KOPT-K1 (cell line): ENCODE results near the gene KIFC1.

Source experiments
- H3K27ac ChIP-seq: fragments of 200-600 bp; sonication (generic); 2 replicates; pipeline ENCODE4 v1.5.1; 2016; ENCODE audit warnings: antibody characterized with exemption, mild to moderate bottlenecking, low read depth, low read length; ENCODE audit not compliant: poor library complexity, severe bottlenecking
- H3K36me3 ChIP-seq: fragments of 200-600 bp; sonication (generic); 2 replicates; pipeline ENCODE4 v1.5.1; 2017; ENCODE audit warnings: antibody characterized with exemption, mild to moderate bottlenecking, low read length, moderate library complexity; ENCODE audit not compliant: insufficient read depth
- H3K9me3 ChIP-seq: fragments of 200-600 bp; sonication (generic); 2 replicates; pipeline ENCODE4 v1.5.1; 2017; ENCODE audit warnings: antibody characterized with exemption, low read length, mild to moderate bottlenecking; ENCODE audit not compliant: insufficient read depth, poor library complexity, severe bottlenecking

The KIFC1 gene

DNA sequence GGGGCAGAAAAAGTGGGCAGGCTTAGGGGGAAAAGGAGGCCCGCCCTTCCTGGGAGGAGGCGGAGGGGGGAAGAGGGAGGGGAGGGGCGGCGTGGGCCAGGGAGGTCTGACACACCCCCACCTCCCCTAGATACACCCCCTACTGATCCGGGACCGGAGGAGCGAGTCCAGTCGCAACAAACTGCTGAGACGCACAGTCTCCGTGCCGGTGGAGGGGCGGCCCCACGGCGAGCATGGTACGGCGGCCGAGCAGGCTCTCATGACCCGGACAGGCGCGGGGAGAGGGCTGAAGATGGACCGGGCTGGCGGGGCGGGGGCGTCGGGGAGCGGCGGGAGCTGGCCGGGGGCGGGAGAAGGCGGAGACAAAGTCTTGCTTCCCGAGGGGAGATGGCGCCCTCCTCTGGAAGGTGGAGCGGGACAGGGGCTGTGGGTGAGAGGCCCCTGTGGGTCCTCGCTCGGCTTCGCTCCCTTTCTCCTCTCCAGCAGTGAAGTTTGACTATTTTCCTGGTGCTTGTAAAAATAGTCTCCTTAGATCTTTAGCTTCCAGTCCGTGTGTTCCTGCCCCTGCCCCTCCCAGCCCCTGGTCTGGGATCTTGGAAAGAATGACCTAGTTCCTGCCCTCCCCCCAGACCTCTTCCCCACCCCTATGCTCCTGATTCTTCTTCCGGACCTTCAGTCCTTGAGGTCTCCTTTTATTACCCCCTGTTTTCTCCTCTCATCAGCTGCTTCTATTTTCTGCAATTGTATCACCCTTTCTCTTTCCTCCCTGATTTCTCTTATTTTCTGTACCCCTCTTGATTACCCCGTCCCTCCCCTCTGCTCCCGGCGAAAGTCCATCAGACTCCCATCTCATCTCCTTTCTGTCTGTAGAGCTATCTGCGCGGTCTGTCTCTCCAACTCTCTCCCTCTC, 34.3 kb downstream of the KIFC1 start:
- H3K27ac ChIP-seq = peak overlapping the region; percentile 74
- peaks cover 12% of the 10 kb centered on the region; the same call in 1 of the 2 replicates for H3K36me3 ChIP-seq

DNA sequence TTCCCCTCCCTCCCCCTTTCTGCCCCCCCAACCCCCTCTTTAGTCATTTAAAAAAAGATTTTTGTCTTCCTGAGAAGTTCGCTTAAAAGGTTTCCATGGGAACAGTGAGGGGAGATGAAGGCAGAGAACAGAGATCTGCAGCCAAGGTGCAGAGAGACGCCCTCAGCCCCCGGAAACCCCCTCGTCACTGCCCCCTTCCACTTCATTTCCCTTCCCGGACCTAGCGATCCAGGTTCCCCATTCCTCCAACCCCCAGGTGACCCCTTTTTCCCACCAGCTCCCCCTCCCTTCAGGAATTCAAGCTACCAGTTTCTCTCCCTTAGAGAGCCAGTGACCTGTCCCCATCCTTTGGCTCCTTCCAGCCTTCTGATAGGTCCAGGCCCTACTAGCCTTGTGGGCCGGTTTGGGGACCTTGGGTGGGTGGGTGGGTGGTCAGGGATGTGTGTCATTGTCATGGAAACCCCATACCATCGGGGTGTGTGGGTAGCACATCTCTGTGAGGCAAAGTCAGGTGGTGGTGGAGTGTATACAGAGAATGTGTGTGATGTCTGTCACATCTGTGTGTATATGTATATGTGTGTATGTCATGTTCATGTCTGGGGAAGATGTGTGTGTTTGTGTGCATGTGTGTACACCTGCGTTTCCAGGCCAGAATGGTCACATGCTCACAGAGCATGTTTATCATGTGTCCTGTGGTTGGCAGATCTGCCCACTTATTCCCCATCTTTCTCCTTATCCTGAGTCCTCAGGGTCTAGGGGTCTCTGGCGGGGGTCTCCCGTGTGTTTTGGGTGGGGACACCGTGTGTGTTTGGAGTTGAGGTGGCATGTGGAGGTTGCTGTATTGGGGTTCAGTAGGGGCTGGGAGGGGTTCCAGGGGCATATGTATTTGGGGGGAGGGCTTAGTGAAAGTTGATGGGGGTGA, 35.2 kb downstream of the KIFC1 start:
- H3K9me3 ChIP-seq = no peaks in the 10 kb centered on the region
- H3K36me3 ChIP-seq = peaks cover 12% of the 10 kb centered on the region; the same call in 1 of the 2 replicates
- peak overlapping the region; percentile 38 for H3K27ac ChIP-seq

More for the DNA sequence above, 34.3 kb downstream of the KIFC1 start:
- H3K9me3 ChIP-seq = no peaks in the 10 kb centered on the region

DNA sequence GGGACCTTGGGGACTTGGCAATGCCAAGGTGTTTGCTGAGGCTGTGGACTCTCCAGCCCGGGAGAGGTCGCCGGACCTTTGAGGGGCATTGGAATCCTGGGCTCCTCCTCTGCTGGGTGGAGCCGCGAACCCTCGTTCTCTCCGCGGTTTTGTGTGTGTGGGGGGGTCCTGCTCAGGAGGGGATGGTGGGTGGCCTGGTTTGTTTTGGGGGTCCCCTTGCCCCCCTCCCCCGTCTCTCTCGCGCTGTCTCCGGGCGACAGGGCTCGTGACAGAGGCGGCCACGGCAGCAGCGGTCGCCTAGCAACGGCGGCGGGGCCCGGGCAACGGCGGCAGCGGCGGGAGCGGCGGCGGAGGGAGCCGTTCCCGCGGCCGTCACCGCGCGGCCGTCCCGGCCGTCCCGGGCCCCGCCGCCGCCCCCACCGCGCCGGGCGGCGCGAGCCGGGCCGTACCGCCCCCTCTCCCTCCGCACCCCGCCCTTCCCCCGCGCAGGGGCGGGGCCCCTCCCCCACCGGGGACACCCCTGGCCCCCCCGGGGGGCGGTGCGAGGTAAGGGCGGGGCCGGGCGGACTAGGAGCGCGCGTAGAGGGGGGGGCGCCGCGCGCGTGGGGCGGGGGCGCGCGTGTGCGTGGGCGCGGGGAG, 36.1 kb downstream of the KIFC1 start:
- peak overlapping the region; percentile 48 for H3K27ac ChIP-seq
- H3K36me3 ChIP-seq = peaks cover 12% of the 10 kb centered on the region; the same call in 1 of the 2 replicates
- no peaks in the 10 kb centered on the region for H3K9me3 ChIP-seq

DNA sequence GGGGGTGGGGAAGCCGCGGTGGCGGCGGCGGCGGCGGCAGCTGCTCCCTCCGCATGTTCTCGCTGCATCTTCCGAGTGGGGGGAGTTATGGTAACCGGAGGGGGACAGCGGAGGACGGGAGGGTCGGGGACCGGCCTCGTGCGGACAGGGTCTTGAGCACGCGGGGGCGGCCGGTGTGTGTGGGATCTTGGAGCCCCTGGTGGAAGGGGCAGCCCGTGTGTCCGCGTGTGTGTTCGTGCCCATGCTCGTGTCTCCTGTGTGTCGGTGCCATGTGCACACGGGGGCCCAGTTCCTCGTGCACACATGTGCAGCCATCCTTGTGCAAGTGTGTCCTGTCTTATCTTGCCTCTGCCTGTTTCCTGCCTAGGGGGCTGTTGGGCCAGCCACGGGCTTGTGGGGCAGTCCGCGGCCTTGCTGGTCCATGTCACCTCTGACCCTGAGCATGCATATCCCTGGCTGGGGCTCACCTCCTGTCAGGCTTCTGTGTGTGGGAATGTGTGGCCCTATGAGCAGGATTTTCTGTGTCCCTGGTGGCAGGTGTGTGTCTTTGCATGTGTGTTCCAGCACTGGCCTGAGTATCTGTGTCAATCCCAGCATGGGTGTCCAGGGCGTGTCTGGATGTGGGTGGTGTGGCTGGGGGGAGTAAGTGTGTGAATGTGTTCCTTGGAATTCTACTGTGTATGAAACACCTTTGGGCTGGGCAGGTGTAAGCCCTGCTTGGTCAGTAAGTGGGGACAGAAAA, 36.8 kb downstream of the KIFC1 start:
- H3K36me3 ChIP-seq = peaks cover 9% of the 10 kb centered on the region; the same call in 1 of the 2 replicates
- H3K9me3 ChIP-seq = no peaks in the 10 kb centered on the region
- H3K27ac ChIP-seq = peak overlapping the region; percentile 48

DNA sequence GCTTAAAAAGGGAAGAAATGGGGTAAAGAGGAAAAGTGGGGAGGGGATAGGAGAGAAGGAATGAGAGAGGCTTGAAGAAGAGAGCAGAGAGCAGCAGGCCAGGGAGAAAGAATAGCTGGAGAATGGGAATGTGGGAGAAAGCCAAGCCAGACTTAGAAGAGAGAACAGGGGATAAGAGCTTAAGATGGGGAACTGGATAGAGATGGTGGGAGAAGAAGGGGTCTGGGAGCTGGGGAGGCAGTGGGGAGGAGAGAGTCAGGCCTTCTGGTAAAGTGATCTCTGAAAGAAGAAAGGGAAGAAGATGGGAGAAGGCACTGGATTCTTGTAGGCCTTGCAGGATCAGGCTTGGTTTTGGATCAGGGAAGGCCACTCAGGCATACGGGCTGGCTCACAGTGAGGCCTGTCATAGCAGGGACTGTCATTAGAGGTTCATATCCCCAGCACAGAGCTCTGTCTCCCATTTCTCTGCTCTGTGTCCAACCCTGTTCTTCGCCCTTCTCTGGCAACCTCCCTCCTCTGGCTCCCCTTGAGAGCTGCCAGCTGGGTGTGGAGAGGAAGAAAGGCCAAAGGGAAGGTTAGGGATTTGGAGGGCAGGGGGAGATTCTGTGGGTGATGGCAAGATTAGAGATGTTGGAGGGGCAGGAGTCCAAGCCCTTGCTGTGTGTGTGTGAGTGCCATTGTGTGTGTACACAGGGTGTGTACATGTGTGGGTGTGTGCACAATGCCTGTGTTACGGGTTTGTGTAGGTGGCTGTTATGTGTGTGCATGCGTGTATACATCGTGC, 37.5 kb downstream of the KIFC1 start:
- H3K27ac ChIP-seq = peak overlapping the region; percentile 48
- H3K36me3 ChIP-seq = peaks cover 5% of the 10 kb centered on the region; the same call in 1 of the 2 replicates
- H3K9me3 ChIP-seq = no peaks in the 10 kb centered on the region

DNA sequence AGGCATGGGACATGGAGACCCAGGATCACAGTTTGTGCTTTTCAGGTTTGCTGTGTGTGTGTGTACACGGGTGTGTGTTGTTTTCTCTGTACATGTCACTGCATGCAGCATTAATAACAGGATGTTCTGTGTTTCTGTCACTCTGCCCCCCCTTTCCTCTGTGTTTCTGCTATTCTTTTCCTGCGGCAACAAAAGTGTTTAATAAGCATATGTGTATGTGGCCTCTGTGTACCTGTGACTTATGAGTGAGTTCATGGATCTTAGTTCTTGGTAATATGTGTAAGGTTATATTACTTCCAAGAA, 38.1 kb downstream of the KIFC1 start:
- Histone ChIP-seq H3K36me3 (peaks cover 6% of the 10 kb centered on the region; the same call in 1 of the 2 replicates), H3K9me3 (no peaks in the 10 kb centered on the region), H3K27ac (peak overlapping the region; percentile 48)

DNA sequence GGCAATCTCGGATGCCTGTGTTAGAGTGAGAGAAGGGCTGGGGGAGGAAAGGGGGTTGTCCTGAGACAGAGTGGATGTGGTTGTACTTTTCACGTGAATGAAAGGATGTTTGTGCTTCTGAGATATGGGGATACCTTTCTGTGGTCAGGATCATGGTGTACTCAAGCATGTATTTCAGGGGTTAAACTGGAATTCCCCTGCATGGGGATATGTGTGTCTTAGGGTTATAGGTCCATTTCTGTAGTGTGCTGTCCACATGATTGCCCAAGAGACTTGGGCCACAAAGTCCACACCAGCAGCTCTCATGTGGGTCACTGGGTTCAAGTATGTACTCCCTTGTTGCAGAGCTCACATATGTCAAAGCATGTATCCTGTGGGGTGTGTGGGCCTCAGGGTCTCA, 38.7 kb downstream of the KIFC1 start:
- H3K27ac ChIP-seq = peak overlapping the region; percentile 23
- peaks cover 11% of the 10 kb centered on the region for H3K36me3 ChIP-seq
- H3K9me3 ChIP-seq = no peaks in the 10 kb centered on the region

DNA sequence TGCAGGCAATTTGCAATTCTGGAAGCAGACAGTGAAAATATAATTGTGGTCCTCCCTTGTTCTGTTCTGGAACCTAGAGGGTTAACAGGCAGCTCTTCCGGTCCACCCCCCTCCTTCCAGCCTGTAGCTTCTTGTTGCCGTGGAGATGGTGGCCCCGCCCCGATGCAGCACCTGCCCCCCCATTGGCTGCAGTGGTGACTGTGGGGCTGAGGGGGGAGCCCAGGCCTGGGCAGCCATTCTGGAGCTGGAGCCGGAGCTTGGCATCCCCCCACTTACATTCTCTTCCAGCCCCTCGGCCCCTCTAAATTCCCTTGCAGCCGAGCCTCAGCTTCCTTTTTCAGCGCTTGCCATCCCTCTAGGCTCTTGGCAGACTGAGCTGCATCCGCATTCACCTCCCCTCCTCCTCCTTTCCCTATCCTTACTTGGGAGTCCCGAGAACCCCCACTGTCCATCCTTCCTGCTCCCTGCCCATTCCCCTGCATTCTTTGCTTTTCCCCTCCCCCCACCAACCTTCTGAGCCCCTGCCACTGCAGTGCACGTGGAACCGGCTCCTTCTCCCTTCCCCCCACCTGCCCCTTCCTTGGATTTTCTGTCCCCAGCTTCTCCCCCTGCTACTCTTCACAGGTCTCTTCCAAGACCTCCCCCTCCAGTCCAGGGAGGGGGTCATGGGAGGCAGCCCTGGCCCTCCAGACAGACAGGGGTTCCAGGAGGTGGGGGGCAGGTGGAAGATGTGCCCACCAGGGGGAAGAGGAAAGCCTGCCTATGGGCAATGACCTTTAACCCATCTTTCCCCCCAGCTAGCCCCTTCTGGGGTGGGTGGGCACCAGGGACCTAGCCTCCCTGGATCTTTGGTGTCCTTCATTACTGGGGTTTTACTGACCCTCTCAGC, 39.6 kb downstream of the KIFC1 start:
- H3K9me3 ChIP-seq = no peaks in the 10 kb centered on the region
- H3K27ac ChIP-seq = peak overlapping the region; percentile 83
- H3K36me3 ChIP-seq = peaks cover 20% of the 10 kb centered on the region

DNA sequence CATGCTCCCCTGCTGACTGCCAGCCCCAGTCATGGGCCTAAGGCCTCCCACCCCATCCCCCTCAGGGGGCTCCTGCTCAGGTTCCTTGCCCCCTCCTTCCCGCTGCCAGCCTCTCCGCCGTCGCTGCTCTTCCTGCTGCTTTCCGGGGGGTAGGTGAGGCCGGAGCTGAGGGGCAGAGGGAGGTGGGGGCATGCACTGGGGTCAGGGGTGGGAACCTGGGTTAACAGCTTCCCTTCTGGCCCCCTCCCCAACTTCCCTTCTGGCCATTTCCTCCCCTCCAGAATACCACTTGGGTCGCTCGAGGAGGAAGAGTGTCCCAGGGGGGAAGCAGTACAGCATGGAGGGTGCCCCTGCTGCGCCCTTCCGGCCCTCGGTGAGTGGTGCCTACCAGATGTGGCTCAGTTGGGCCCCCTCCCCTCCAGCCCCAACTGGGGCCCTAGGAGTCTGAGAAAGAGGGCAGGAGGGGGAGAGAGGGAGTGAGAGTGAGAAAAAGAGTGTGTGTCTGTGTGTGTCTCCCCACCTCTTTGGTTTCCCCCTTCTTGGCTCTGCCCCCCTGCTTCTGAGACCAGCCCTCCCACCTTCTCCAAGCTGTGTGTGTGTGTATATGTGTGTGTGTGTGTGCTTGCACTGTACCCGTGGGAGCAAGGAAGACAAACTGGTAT, 40.4 kb downstream of the KIFC1 start:
- H3K36me3 ChIP-seq = peaks cover 27% of the 10 kb centered on the region
- H3K27ac ChIP-seq = peak overlapping the region; percentile 83
- H3K9me3 ChIP-seq = no peaks in the 10 kb centered on the region

DNA sequence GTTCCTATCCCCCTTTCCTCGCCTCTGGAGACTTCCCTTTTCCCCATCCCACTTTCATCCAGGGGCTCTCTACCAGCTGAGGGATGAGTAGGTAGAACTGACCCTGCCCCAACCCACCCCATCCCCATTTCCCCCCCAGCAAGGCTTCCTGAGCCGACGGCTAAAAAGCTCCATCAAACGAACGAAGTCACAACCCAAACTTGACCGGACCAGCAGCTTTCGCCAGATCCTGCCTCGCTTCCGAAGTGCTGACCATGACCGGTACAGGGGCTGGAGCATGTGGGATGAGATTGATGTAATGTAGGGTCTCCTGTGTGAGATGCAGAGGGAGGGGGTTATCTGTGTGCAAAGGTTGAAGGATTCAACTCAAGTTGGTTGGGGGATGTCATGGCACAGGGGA, 40.9 kb downstream of the KIFC1 start:
- H3K36me3 ChIP-seq = peaks cover 33% of the 10 kb centered on the region
- H3K27ac ChIP-seq = peak overlapping the region; percentile 83
- H3K9me3 ChIP-seq = no peaks in the 10 kb centered on the region

DNA sequence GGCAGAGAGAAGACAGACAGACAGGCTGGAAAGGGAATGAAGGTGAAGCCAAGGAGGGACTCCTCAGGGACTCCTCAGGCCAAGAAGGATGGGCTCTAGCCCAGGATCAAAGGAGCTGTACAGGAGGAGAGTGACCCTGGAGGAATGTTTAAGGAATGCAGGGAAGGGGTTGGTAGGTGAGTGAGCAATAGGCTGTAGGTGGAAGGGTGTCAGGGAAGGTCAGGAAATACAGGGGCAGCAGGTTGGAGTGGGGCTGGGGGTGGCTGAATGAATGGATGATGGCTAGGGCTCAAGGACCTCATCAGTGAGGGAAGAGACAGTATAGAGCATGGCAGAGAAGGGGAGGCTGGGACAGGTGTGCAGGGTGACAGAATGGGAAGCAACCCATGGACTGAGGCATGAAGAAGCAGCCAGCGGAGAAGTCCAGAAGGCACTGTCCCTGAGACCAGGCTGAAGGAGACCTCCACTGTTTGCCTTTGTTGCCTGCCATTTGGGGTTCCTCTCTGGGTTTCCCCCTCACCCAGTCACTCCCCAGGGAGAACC, 41.4 kb downstream of the KIFC1 start:
- peak overlapping the region; percentile 83 for H3K27ac ChIP-seq
- H3K36me3 ChIP-seq = peaks cover 38% of the 10 kb centered on the region
- no peaks in the 10 kb centered on the region for H3K9me3 ChIP-seq

DNA sequence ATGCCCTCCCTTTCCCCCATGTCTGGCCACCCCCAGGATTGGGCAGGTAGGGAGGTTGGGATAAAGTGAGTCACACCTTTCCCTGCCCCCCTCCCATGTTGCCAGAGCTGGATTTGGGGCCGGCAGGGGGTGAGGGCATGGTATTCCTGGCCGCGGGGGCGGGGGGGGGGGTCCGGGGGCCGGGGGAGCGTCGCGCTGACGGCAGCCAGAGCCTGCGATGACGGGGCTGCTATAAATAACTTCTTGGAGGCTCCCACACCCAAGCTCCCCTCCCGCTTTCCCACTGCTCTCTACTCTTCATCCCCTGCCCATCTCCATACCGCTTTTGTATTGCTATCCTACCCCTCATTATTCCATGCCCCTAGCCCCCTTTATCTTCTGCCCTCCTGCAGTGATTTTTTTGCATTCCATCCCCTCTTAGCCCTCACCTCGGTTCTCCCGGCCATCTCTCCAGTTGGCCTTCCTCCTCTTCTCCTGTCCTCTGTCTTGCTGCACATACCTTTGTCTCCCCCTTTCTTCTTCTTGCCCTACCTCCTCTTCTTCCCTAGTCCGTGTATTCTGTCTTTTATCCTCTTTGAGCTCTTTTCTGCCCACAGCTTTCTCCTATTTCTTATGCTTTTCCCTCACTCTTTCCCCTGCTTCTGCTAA, 42.0 kb downstream of the KIFC1 start:
- H3K27ac ChIP-seq = peak overlapping the region; percentile 83

More for the DNA sequence above, 42.0 kb downstream of the KIFC1 start:
- H3K36me3 ChIP-seq = peaks cover 44% of the 10 kb centered on the region
- H3K9me3 ChIP-seq = no peaks in the 10 kb centered on the region
